WTC11 (cell line): ENCODE results near the gene GDAP2. TPM values are rescaled to one million over a fixed set of nuclear protein-coding genes. Genes with fewer than 3 reads are reported as not detected.

Experiments used
- ATAC-seq: fragments of 200-7000 bp; cut with Tn5 transposase; 2 replicates; pipeline ENCODE4 v1.10.0; 2021; ENCODE audit warnings: mild to moderate bottlenecking, moderate library complexity
- CTCF ChIA-PET: fragments of 300-600 bp; sonication (Branson Sonifier 250); formaldehyde crosslinking; loops from one replicate; lab custom pipeline; 2021; ENCODE audit warnings: antibody characterized with exemption; lab: Charles Lee
- POLR2A ChIA-PET: fragments of 350-600 bp; sonication (Branson Sonifier 250); formaldehyde crosslinking; loops from one replicate; lab custom pipeline; 2021; ENCODE audit warnings: antibody characterized with exemption; lab: Charles Lee
- DNase-seq: peaks from one replicate; pipeline ENCODE4 v3.0.0; 2021; ENCODE audit warnings: low spot score
- H3K27ac Mint-ChIP-seq: 2 replicates; pipeline ENCODE4 v1.8.0; 2021; ENCODE audit warnings: mixed read lengths
- H3K27me3 Mint-ChIP-seq: 2 replicates; pipeline ENCODE4 v1.8.0; 2021; ENCODE audit warnings: low read depth, mild to moderate bottlenecking, moderate library complexity, mixed read lengths
- H3K36me3 Mint-ChIP-seq: 2 replicates; pipeline ENCODE4 v1.8.0; 2021; ENCODE audit warnings: mixed read lengths
- H3K4me1 Mint-ChIP-seq: 2 replicates; pipeline ENCODE4 v1.8.0; 2022; ENCODE audit warnings: mixed read lengths
- H3K4me3 Mint-ChIP-seq: 2 replicates; pipeline ENCODE4 v1.8.0; 2021; ENCODE audit warnings: mild to moderate bottlenecking, moderate library complexity, mixed read lengths
- H3K9me3 Mint-ChIP-seq: 2 replicates; pipeline ENCODE4 v1.8.0; 2021; ENCODE audit warnings: mixed read lengths
- AFF4 ChIP-seq: sonication (generic); formaldehyde crosslinking; IDR thresholded peaks from 2 replicates; pipeline ENCODE4 v1.8.1; 2023; ENCODE audit warnings: mild to moderate bottlenecking, missing genetic modification reagents, borderline replicate concordance
- AR ChIP-seq: fragments of 250-450 bp; sonication (Bioruptor Pico); IDR thresholded peaks from 2 replicates; pipeline ENCODE4 v1.9.0; 2021; ENCODE audit warnings: mild to moderate bottlenecking
- ATF6 ChIP-seq: sonication (generic); formaldehyde crosslinking; IDR thresholded peaks from 2 replicates; pipeline ENCODE4 v1.8.1; 2023; ENCODE audit warnings: mild to moderate bottlenecking, missing genetic modification reagents
- CBFB ChIP-seq: sonication (generic); formaldehyde crosslinking; IDR thresholded peaks from 2 replicates; pipeline ENCODE4 v1.8.1; 2022; ENCODE audit warnings: mild to moderate bottlenecking, low read depth, missing genetic modification reagents
- CREB1 ChIP-seq: sonication (generic); formaldehyde crosslinking; IDR thresholded peaks from 2 replicates; pipeline ENCODE4 v1.8.0; 2023; ENCODE audit warnings: mild to moderate bottlenecking, missing genetic modification reagents
- EMX1 ChIP-seq: fragments of 250-450 bp; sonication (Bioruptor Pico); IDR thresholded peaks from 2 replicates; pipeline ENCODE4 v1.8.0; 2021; ENCODE audit warnings: mild to moderate bottlenecking
- ERG ChIP-seq: fragments of 250-450 bp; sonication (Bioruptor Pico); IDR thresholded peaks from 2 replicates; pipeline ENCODE4 v1.8.0; 2021; ENCODE audit warnings: mild to moderate bottlenecking
- ETV6 ChIP-seq: sonication (generic); formaldehyde crosslinking; IDR thresholded peaks from 2 replicates; pipeline ENCODE4 v1.8.1; 2022; ENCODE audit warnings: mild to moderate bottlenecking, missing genetic modification reagents
- FOXJ3 ChIP-seq: sonication (generic); formaldehyde crosslinking; IDR thresholded peaks from 2 replicates; pipeline ENCODE4 v1.9.0; 2021; ENCODE audit warnings: missing genetic modification reagents, mild to moderate bottlenecking, borderline replicate concordance
- FOXP1 ChIP-seq: sonication (generic); formaldehyde crosslinking; IDR thresholded peaks from 2 replicates; pipeline ENCODE4 v1.8.0; 2022; ENCODE audit warnings: missing genetic modification reagents, mild to moderate bottlenecking, moderate library complexity, borderline replicate concordance
- GRHL2 ChIP-seq: fragments of 250-450 bp; sonication (Bioruptor Pico); IDR thresholded peaks from 2 replicates; pipeline ENCODE4 v1.8.0; 2022; ENCODE audit warnings: mild to moderate bottlenecking, moderate library complexity; ENCODE audit not compliant: insufficient replicate concordance, severe bottlenecking
- HMGA2 ChIP-seq: fragments of 250-450 bp; sonication (Bioruptor Pico); IDR thresholded peaks from 2 replicates; pipeline ENCODE4 v1.4.0; 2021; ENCODE audit warnings: mild to moderate bottlenecking, moderate library complexity
- JUN ChIP-seq: sonication (generic); formaldehyde crosslinking; IDR thresholded peaks from 2 replicates; pipeline ENCODE4 v1.8.0; 2023; ENCODE audit warnings: mild to moderate bottlenecking, missing genetic modification reagents
- MXD4 ChIP-seq: fragments of 250-450 bp; sonication (Bioruptor Pico); IDR thresholded peaks from 2 replicates; pipeline ENCODE4 v1.8.0; 2021; ENCODE audit warnings: mild to moderate bottlenecking, moderate library complexity, borderline replicate concordance
- NR1H2 ChIP-seq: sonication (generic); formaldehyde crosslinking; IDR thresholded peaks from 2 replicates; pipeline ENCODE4 v1.9.0; 2021; ENCODE audit warnings: mild to moderate bottlenecking, moderate library complexity, missing genetic modification reagents
- NR3C1 ChIP-seq: sonication (generic); formaldehyde crosslinking; conservative IDR thresholded peaks from 2 replicates; pipeline ENCODE4 v1.8.1; 2023; ENCODE audit warnings: low read depth, mild to moderate bottlenecking, missing genetic modification reagents
- PRDM15 ChIP-seq: sonication (generic); formaldehyde crosslinking; IDR thresholded peaks from 2 replicates; pipeline ENCODE4 v1.8.0; 2022; ENCODE audit warnings: missing genetic modification reagents
- SOX15 ChIP-seq: fragments of 250-450 bp; sonication (Bioruptor Pico); IDR thresholded peaks from 2 replicates; pipeline ENCODE4 v1.9.0; 2021; ENCODE audit warnings: mild to moderate bottlenecking
- TEAD1 ChIP-seq: sonication (generic); formaldehyde crosslinking; IDR thresholded peaks from 2 replicates; pipeline ENCODE4 v1.8.0; 2022; ENCODE audit warnings: mild to moderate bottlenecking, missing genetic modification reagents
- TEAD4 ChIP-seq: sonication (generic); formaldehyde crosslinking; IDR thresholded peaks from 2 replicates; pipeline ENCODE4 v1.8.0; 2022; ENCODE audit warnings: mild to moderate bottlenecking, missing genetic modification reagents
- ZBTB21 ChIP-seq: sonication (generic); formaldehyde crosslinking; IDR thresholded peaks from 2 replicates; pipeline ENCODE4 v1.8.1; 2023; ENCODE audit warnings: mild to moderate bottlenecking, missing genetic modification reagents, borderline replicate concordance
- ZNF138 ChIP-seq: sonication (generic); formaldehyde crosslinking; conservative IDR thresholded peaks from 2 replicates; pipeline ENCODE4 v1.8.1; 2022; ENCODE audit warnings: mild to moderate bottlenecking, moderate library complexity, missing genetic modification reagents
- ZNF219 ChIP-seq: sonication (generic); formaldehyde crosslinking; IDR thresholded peaks from 2 replicates; pipeline ENCODE4 v1.8.0; 2023; ENCODE audit warnings: missing genetic modification reagents, mild to moderate bottlenecking, borderline replicate concordance
- ZNF232 ChIP-seq: sonication (generic); formaldehyde crosslinking; IDR thresholded peaks from 2 replicates; pipeline ENCODE4 v1.8.0; 2022; ENCODE audit warnings: mild to moderate bottlenecking, missing genetic modification reagents
- ZNF317 ChIP-seq: sonication (generic); formaldehyde crosslinking; IDR thresholded peaks from 2 replicates; pipeline ENCODE4 v1.8.1; 2023; ENCODE audit warnings: low read depth, mild to moderate bottlenecking, moderate library complexity, missing genetic modification reagents, borderline replicate concordance
- ZNF671 ChIP-seq: fragments of 250-450 bp; sonication (Bioruptor Pico); IDR thresholded peaks from 2 replicates; pipeline ENCODE4 v1.8.0; 2021; ENCODE audit warnings: mild to moderate bottlenecking
- total RNA-seq: library from RNA; stranded (reverse); gene quantifications from 3 replicates; pipeline ENCODE4 v1.2.3, GENCODE V29; 2021
- TF ChIP-seq, protein P1 (sequence below): sonication (generic); formaldehyde crosslinking; IDR thresholded peaks from 2 replicates; pipeline ENCODE4 v1.8.0; 2023; ENCODE audit warnings: missing genetic modification reagents
- TF ChIP-seq, protein P2 (sequence below): sonication (generic); formaldehyde crosslinking; IDR thresholded peaks from 2 replicates; pipeline ENCODE4 v1.8.0; 2022; ENCODE audit warnings: mild to moderate bottlenecking, missing genetic modification reagents

The GDAP2 gene
- total RNA-seq, 1 experiment from 2014 or later: 22.4 TPM

- H3K27ac Mint-ChIP-seq: no peak overlapping the region
- POLR2A ChIA-PET: no interaction called here
- peaks cover 85% of the 10 kb centered on the region for H3K36me3 Mint-ChIP-seq
These were observed 23.0 kb upstream of the GDAP2 start for GRCh38 chr1:117952386-117952785.

DNA sequence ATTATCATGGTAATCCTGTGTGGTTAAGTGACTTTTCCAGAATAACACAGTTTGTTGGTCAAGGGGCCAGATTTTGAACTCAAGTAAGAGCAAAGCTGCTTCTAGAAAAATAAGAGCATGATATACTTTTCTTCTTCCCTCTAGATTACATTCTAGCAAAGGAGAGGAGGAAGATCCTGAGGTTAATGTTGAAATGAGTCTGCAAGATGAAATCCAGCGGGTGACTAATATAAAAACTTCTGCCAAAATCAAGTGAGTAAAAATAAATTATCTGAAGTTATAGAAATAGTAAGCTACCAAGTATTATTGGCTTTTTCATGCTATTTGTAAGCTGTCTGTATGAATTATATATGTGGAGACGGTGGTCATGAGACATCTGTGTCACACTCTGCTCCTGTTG is 12.9 kb upstream of the GDAP2 start:
- no peak for ATAC-seq
- Mint-ChIP-seq H3K36me3 (peaks cover 81% of the 10 kb centered on the region), H3K27me3 (no peaks in the 10 kb centered on the region), H3K4me3 (no peak overlapping the region), H3K4me1 (no peaks in the 10 kb centered on the region), H3K9me3 (no peaks in the 10 kb centered on the region), H3K27ac (no peak overlapping the region)
- no peak for DNase-seq
- ChIA-PET CTCF (interaction anchor here (0.7 kb wide), 1 partner anchor 160 kb away, joined by 4 read pairs; no protein-coding TSS in a partner anchor), POLR2A (no interaction called here)
- no peak for TF ChIP-seq AR
- TF ChIP-seq PRDM15 (CRISPR knock-in tag): no peak
- no peak for TF ChIP-seq ERG
- no peak for TF ChIP-seq ATF6 (CRISPR knock-in tag)
- no peak for TF ChIP-seq EMX1 (CRISPR knock-in tag)
- no peak for TF ChIP-seq AFF4 (CRISPR knock-in tag)
- TF ChIP-seq JUN (CRISPR knock-in tag): no peak
- no peak for TF ChIP-seq GRHL2
- no peak for TF ChIP-seq ZNF317
- no peak for TF ChIP-seq ETV6 (CRISPR knock-in tag)
- TF ChIP-seq MXD4: no peak
- no peak for TF ChIP-seq NR1H2 (CRISPR knock-in tag)
- no peak for TF ChIP-seq SOX15 (CRISPR knock-in tag)

More at GRCh38 chr1:117952386-117952785, 23.0 kb upstream of the GDAP2 start:
- Mint-ChIP-seq H3K4me1 (no peaks in the 10 kb centered on the region), H3K9me3 (no peaks in the 10 kb centered on the region), H3K27me3 (no peaks in the 10 kb centered on the region), H3K4me3 (no peak overlapping the region)
- TF ChIP-seq FOXP1 (CRISPR knock-in tag): no peak
- TF ChIP-seq FOXJ3 (CRISPR knock-in tag): no peak
- TF ChIP-seq ZNF219 (CRISPR knock-in tag): no peak
- TF ChIP-seq MXD4: no peak
- TF ChIP-seq CREB1 (CRISPR knock-in tag): no peak
- no peak for TF ChIP-seq TEAD4 (CRISPR knock-in tag)
- TF ChIP-seq, protein P1, sequence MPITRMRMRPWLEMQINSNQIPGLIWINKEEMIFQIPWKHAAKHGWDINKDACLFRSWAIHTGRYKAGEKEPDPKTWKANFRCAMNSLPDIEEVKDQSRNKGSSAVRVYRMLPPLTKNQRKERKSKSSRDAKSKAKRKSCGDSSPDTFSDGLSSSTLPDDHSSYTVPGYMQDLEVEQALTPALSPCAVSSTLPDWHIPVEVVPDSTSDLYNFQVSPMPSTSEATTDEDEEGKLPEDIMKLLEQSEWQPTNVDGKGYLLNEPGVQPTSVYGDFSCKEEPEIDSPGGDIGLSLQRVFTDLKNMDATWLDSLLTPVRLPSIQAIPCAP (CRISPR knock-in tag): no peak
- no peak for TF ChIP-seq ZNF138 (CRISPR knock-in tag)
- TF ChIP-seq NR3C1: no peak
- no peak for TF ChIP-seq ZBTB21 (CRISPR knock-in tag)
- no peak for TF ChIP-seq CBFB (CRISPR knock-in tag)
- no peak for TF ChIP-seq ZNF671 (CRISPR knock-in tag)
- no peak for TF ChIP-seq ZNF232
- no peak for TF ChIP-seq TEAD1
- TF ChIP-seq HMGA2 (CRISPR knock-in tag): no peak
- TF ChIP-seq, protein P2, sequence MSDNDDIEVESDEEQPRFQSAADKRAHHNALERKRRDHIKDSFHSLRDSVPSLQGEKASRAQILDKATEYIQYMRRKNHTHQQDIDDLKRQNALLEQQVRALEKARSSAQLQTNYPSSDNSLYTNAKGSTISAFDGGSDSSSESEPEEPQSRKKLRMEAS (CRISPR knock-in tag): no peak
- DNase-seq (no peak), ATAC-seq (no peak)
- CTCF ChIA-PET: no interaction called here
